Right renal cortex interstitium (tissue), 3 donors: ENCODE results near the gene UGT1A4. TPM values are rescaled to one million over a fixed set of nuclear protein-coding genes. Genes with fewer than 3 reads are reported as not detected.

Source experiments
- DNase-seq, 3 donors: peaks; one replicate each; pipeline ENCODE4 v3.0.0-alpha.2; 2013; ENCODE audit warnings: low read depth in 3 of 3, low spot score in 2 of 3
- polyA plus RNA-seq, 3 donors: library from polyadenylated mRNA; unstranded; fragments of 120-200 nt; gene quantifications; one replicate each; pipeline ENCODE4 v1.2.1, GENCODE V29; 2013; ENCODE audit not compliant: insufficient read length in 3 of 3

The UGT1A4 gene
- not detected for polyA plus RNA-seq

DNA sequence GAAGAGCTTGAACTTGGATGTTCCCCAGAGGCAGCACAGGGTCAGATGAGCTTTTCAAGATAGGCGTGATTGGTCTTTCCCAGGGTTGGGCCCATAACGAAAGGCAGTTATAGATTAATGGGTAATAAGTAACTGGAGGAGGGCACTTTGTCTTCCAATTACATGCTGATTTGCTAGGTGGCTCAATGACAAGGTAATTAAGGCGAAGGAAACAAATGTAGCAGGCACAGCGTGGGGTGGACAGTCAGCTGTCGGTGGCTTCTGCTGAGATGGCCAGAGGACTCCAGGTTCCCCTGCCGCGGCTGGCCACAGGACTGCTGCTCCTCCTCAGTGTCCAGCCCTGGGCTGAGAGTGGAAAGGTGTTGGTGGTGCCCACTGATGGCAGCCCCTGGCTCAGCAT, at the start of gene UGT1A4:
Gene UGT1A4 (plus strand): TSS at position 185 of the 400 bp plus-strand sequence. CDS start 85 bp downstream, at position 270.
- no peak for DNase-seq

DNA sequence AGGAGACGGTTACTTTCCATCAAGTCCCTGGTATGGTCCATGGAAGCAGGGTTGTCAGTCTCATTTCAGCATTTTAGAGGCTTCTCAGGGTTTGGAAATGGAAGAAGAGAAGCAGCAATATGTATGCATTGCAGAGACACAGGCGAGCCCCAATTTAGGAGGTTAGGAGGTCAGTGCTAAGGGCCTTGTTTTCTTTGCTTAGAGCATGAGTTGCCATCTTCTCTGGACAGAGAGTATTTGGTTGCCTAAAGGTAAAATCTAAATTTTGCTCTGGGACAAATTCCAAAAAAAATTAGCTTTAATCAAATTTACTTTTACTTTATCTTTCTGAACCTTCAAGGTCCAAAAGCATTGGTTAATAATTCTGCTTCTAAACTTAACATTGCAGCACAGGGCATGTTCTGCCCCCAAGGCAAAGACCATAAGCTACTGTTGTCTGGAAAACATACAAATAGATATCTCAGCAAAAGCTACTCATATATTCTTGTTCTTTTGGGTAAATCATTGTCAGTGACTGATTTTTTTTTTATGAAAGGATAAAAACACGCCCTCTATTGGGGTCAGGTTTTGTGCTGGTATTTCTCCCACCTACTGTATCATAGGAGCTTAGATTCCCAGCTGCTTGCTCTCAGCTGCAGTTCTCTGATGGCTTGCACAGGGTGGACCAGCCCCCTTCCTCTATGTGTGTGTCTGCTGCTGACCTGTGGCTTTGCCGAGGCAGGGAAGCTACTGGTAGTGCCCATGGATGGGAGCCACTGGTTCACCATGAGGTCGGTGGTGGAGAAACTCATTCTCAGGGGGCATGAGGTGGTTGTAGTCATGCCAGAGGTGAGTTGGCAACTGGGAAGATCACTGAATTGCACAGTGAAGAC, 47.0 kb upstream of the UGT1A4 start, which contains the start of gene UGT1A9:
Gene UGT1A9 (plus strand): TSS at position 609 of the 872 bp plus-strand sequence. CDS start 37 bp downstream, at position 646.
- no peak for DNase-seq

DNA sequence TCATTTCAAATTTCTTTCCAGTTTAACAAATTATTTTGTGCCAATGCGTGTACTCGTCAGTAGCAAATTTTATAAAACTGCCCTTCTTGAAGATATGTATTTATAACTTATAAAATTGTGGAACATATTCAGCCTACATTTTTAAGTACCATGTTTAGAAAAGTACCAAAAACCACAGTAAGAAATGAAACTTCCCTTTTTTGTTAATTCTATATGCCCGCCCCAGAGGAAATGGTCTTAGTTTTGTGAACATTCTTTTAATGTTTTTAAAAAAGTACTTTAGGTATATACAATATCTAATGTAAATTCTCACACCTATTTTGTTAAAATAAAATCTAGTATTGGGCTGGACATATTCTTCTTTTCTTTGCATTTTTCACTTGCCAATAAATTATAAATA, 45.6 kb upstream of the UGT1A4 start:
- DNase-seq: no peak

DNA sequence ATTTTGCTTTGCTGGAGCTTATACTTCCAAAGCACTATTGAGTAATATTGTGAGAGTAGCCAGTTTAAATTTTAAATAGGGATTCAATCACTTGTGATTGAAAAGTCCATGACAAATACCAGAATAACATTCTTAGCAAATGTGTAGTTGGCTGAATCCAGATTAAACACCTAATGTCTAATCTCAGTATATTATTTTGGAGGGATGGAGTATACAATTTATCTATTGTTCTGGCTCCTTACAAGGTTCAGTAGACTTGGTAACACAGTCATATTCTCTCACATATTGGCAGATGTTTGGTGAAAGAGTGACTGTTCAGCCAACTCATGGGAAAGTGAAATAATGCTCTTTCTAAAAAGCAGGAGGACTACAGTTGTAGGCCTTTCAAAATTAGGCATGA, 44.6 kb upstream of the UGT1A4 start:
- DNase-seq: no peak

DNA sequence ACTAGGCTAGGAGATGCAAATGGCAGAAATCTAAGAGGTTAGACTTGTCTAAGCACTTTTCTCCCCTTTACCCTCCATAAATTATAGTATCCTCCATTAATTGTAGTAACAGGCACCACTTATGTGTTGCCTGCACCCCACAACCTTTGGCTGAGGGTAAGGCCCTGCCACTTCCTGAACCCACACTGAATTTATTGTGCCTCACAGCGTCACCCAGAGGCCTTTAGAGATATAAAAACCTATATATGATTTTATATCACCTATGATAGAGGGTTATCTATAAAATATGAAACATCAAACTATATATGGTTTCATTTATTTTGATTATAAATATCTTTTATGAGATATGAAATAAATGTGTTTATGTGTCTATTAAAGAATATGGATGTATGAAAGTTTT, 44.2 kb upstream of the UGT1A4 start:
- DNase-seq: no peak

DNA sequence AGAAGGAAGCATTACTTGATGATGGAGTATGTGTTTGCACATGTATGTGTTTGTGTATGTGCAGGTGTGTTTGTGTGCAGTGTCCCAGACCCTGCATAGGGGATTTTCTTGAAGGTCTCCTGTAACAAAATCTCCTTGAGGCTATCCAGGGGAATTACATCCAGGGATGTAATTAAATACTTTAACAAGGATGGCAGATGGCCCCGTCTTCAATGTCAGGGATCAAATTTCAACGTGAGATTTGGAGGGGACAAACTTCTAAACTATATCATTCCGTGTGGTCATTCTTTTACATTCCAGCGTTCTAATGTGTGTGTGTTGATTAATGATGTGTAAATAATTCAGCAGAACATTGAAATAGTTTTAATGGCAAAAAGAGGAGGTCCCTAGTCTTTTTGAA, 43.5 kb upstream of the UGT1A4 start:
- no peak for DNase-seq

DNA sequence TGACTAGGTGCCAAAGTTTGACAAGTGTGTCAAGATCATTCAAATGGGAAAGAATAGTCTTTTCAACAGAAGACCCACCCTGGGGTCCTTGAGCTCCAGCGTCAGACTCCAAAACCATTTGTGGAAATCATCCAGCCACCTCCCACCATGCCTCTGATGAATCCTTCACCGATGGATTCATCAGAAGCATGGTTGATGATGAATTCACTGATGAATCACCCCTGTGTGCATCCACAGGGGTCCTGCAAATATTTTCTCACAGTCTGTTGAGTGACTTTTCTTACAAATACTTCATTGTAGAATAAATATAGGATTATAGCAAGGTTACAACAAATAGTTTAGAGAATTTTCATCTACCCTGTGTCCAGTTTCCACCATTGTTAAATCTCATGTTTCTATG, 42.5 kb upstream of the UGT1A4 start:
- no peak for DNase-seq

DNA sequence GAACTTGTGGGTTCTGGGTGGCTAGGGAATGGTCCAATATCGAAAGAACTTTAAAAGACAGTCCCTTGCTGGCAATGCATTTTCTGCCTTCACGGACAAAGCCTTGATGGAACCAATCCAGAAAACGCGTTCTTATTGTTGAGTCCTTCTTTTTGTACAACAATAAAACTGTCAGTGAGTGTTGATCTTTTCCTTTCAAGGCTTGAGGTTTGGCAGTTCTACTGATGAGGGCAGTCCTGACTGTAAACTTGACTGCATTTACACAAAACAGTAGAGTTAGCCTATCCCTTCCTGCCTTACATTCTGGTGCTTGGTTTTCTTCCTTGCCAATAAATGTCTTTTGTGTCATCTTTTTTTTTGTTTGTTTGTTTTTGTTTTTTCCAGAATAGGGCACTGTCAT, 39.3 kb upstream of the UGT1A4 start:
- DNase-seq: no peak

DNA sequence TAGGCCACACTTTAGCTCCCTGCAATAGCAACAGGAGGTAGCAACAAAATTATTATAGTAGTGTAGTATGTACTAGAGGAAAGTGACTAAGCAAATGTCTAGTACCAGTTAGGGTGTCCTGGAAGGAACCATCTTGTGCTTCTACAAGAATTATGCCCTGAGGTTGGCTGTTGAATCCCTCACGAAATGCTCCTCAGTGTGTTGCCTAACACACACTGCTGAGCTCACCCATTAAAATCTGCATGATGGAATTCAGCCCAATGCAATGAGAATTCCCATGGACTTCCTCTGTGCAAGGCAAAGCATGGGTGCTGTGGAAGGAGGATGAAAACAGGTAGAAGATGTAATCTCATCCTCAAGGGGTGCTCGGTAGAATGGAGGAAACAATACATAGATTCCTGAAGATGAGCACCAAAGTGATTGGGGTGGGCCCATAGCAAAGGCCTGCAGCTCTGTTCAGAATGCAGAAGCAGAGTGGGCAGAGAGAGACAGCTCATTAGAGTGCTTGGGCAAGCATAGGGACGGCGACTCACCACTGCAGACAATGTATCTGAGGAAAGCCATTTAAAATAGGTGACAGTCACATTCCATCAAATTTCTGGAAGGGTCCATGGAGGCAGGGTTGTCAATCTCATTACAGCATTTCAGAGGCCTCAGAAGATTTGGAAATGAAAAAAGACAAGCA, 38.0 kb upstream of the UGT1A4 start:
- DNase-seq: no peak

DNA sequence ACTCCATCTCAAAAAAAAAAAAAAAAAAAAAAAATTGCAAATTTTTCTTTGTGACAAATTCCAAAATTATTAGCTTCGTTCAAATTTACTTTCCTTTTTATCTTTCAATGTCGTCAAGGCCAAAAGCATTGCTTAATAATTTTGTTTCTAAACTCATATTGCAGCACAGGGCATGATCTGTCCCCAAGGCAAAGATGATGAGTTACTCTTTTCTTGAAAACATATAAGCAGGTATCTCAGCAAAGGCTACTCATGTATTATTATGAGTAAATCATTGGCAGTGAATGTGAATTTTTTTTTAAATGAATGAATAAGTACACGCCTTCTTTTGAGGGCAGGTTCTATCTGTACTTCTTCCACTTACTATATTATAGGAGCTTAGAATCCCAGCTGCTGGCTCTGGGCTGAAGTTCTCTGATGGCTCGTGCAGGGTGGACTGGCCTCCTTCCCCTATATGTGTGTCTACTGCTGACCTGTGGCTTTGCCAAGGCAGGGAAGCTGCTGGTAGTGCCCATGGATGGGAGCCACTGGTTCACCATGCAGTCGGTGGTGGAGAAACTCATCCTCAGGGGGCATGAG, 36.9 kb upstream of the UGT1A4 start, which contains the start of gene UGT1A7:
Gene UGT1A7 (plus strand): TSS at position 381 of the 579 bp plus-strand sequence. CDS start 37 bp downstream, at position 418.
- DNase-seq: no peak

DNA sequence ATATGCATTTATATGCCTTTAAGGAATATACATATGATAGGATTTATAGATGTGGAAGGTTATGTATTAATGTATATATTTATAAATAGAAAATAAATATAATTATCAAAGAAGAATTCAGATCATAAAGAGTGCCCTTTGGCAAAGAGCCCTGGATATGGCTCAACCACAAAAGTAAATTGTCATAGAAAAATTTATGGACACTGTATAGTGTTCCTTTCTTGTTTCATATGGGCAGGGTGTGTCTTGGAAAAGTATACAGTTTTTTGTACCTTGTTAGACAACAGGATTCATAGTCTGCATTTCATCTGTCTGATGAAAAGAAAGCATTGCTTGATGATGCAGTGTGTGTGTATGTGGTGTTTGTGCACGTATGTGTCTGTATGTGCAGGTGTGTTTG, 33.9 kb upstream of the UGT1A4 start:
- DNase-seq: no peak

DNA sequence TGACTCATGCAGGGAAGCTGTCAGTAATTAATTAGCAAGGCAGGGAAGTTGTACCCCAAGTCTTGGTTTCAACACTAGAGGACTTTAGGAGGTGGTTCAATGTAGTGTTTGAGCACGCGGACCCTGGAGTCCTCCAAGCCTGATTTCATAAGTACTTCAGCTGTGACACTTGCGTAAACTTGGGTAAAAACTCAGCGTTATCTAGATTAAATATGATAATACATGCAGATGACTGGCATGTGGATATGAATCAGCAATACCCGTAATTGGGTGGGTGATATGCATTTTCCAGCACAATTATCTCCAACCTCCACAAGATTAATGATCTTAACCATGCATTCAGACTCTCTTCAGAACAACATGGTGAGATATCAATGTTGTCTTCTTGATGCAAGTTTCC, 31.6 kb upstream of the UGT1A4 start:
- DNase-seq: no peak

DNA sequence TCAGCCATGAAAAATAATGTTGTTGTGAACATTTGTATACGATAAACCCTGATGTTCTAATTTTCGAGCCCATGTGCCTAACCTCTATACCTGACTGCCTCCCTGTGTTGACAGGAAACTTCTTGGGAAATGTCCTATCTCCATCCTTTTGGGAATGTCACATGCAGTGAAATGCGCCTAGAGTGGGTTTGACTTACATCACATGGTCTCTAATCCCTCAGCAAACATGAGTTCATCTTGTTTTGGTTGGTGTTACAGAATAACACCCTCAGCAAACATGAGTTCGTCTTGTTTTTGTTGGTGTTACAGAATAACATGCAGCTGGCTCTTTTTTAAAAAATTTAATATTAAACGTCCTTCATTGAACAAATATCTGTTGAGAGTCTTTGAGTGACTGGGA, 30.2 kb upstream of the UGT1A4 start:
- no peak for DNase-seq

DNA sequence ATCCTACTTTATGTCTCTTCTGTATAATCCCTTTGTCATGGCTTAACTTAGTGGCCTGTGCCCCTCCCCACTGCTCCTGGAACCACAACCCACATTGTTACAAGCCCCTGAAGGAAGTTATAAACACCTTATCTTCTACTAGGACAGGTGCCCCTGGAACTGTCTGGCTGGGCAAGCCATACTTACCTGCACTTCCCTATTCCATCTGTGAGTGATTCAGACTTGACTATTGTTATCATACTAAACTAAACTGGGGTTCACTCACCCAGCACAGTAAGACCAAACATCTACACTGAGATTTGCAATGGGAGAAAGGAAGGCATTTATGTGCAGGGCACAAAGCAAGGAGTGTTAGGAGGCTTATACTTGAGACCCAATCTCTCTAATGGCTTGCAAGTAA, 29.5 kb upstream of the UGT1A4 start:
- no peak for DNase-seq

DNA sequence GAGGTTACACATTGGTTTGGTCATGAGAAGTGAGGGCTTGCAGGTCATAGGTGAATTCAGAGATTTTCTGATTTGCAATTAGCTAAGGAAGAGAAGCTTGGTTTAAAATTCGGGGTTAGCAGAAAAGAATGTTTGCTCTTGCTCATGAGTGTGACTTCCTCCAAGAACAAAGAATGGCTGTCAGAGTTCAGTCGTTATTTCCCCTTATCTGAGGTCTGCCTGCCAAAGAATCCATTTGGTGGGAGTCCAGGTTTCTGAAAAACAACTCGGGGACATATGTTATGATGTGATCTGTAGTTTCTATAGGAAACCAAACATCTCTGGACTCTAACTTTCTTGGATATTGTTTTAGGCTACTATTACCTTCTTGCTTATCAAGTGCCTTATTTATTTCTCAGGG, 29.0 kb upstream of the UGT1A4 start:
- DNase-seq: no peak

DNA sequence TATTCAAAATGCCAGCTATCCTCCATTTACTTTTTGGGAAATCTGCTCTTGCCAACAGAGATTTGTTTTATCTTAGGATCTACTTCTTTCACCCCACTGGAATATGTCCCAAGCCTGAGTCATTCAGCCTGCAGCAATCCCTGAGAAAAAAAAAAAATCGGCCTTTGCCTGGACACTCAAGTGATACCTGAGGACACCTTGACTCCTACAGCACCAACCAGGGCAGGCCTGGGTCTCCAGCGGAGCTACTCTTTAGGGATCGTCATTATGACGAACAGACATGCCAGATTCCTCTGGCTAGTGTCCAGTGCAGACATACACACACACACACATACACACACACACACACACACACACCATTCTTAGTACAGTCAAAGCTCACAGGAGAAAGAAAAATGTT, 28.1 kb upstream of the UGT1A4 start:
- DNase-seq: no peak

DNA sequence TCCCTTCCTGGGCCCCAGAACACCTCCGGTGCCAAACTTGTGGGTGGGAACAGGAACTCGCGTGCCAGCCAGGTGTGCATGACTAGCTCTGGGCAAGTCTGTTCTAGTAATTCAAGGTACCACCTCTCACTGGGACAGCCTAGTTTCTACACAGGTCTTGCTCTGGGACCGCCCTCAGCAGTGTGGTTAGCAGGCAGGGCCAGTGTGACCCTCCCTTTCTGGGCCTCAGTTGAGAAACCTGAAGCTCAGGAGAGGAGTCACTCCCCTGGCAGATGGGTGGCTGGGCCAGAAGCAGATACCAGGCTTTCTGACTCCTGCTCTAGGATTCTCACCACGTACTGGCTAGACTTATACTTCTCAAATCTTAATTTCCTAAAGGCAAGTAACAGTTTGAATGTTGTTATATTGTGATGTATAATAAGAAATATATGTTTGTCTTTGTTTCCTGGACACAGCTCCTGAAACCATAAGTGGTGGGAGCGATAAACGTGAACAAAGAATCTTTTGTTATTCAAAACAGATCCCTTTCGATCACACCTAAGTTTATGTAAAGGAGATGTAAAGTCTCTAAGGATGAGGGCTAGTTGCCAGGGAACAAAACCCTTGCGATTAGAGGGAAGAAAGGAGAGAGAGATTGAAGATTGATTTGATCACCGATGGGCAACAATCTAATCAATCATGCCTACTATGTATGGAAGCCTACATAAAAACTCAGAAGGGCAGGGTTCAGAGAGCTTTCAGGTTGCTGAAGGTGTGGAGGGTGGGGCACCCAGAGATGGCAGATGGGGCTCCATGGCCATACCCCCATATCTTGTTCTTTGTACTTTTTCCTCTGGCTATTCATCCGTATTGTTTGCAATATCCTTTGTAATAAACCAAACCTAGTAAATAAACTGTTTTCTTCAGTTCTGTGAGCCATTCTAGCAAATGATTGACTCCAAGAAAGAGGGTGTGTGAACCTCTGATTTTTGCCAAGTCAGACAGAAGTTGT, 26.8 kb upstream of the UGT1A4 start:
- DNase-seq: no peak

DNA sequence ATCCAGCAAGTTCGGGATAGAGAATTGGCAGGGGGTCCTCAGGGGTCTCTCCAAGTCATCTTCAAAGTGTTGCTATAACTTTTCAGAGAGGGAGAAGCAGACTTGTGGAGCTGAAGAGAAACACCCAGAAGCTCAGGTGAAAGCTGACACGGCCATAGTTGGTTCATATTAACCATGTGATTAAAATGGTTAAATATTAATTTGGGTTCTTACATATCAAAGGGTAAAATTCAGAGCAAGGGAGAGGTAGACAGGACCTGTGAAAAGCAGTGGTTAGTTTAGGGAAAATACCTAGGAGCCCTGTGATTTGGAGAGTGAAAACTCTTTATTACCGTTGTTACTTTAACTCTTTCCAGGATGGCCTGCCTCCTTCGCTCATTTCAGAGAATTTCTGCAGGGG, 25.9 kb upstream of the UGT1A4 start, which contains the start of gene UGT1A6:
Gene UGT1A6 (plus strand): TSS at position 243 of the 400 bp plus-strand sequence. CDS start 115 bp downstream, at position 358.
- no peak for DNase-seq

DNA sequence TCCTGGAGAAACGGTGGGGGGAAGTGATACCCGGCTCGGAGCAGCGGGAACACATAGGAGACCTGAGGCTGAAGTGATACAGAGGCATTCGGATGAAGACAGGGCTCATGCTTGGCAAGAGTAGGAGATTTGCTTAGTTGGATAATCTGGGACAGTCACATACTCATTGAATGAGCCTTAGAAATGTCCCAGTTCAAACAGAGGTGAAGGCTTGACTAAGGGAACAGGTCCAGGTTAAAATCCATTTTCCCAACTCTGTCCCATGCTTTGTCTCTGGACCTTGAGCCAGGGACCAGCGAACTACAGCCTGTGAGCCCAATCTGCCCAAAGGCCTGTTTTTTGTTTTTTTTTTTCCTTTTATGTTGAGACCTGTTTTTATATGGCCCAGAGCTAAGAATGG, 24.6 kb upstream of the UGT1A4 start:
- no peak for DNase-seq

DNA sequence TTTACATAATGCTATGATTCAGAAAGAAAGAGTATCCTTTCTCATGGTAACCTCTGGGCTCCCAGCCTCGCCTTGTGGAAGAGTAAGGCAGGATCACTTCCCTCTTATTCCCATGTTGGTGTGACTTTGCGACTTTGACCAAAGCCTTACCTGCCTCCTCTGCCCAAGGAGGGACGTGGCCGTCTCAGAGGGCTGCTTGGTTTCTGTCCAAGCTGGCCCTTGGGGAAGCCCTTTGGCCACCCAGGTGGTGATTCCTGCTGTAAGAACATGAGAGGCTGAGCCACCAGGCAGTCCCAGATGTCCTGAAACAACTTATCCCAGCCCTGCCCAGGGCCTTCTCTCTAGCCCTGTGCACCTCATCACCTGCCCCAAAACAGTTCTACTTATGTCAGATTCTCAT, 19.8 kb upstream of the UGT1A4 start:
- DNase-seq: no peak
